DND-41 (cell line): ENCODE data around the gene MIS18BP1.

Source experiments
- CTCF ChIP-seq: IDR thresholded peaks from 2 replicates; pipeline ENCODE4 v1.5.1; 2012; ENCODE audit warnings: borderline replicate concordance, low read length, moderate library complexity, mild to moderate bottlenecking; ENCODE audit not compliant: poor library complexity, severe bottlenecking; ENCODE audit errors: extremely low read depth
- EZH2 ChIP-seq: IDR thresholded peaks from 3 replicates; pipeline ENCODE4 v1.6.1; 2012; ENCODE audit warnings: borderline replicate concordance, low read depth, mild to moderate bottlenecking, moderate library complexity, low read length, inconsistent platforms; ENCODE audit not compliant: severe bottlenecking

- no peak for TF ChIP-seq EZH2
- TF ChIP-seq CTCF = peak; percentile 29
These were observed 31.8 kb upstream of the MIS18BP1 start for GRCh38 chr14:45284802-45285201.
